DOHH2 (cell line): ENCODE results near the gene AQP11.
"Not testable (repeated sequence)": the region's sequence is repeated elsewhere in the genome, so short reads cannot be mapped to it uniquely, and the experiment has no call there.

ENCODE experiments used
- H3F3A ChIP-seq: fragments of 200-600 bp; sonication (generic), shearing (Covaris generic); 2 replicates; pipeline ENCODE4 v1.6.0; 2016; ENCODE audit warnings: antibody characterized with exemption, mild to moderate bottlenecking; ENCODE audit not compliant: control insufficient read depth, insufficient read depth
- H3K27ac ChIP-seq: fragments of 200-600 bp; sonication (generic); 2 replicates; pipeline ENCODE4 v1.5.1; 2014; ENCODE audit warnings: low read depth, mild to moderate bottlenecking, low read length, moderate library complexity
- H3K27me3 ChIP-seq: fragments of 200-600 bp; sonication (generic); 2 replicates; pipeline ENCODE4 v1.6.1; 2014; ENCODE audit warnings: mild to moderate bottlenecking, low read length, mixed read lengths; ENCODE audit not compliant: control insufficient read depth
- H3K36me3 ChIP-seq: fragments of 200-600 bp; sonication (generic); 2 replicates; pipeline ENCODE4 v1.6.1; 2014; ENCODE audit warnings: mild to moderate bottlenecking, low read length, moderate library complexity, mixed read lengths; ENCODE audit not compliant: control insufficient read depth
- H3K4me1 ChIP-seq: fragments of 200-600 bp; sonication (generic); 2 replicates; pipeline ENCODE4 v1.6.1; 2014; ENCODE audit warnings: mild to moderate bottlenecking, low read length, mixed read lengths; ENCODE audit not compliant: control insufficient read depth
- H3K4me2 ChIP-seq: fragments of 200-600 bp; sonication (generic); 2 replicates; pipeline ENCODE4 v1.6.0; 2014; ENCODE audit warnings: mild to moderate bottlenecking, low read length, moderate library complexity
- H3K4me3 ChIP-seq: fragments of 200-600 bp; sonication (generic); 2 replicates; pipeline ENCODE4 v1.5.1; 2014; ENCODE audit warnings: mild to moderate bottlenecking, low read length, mixed read lengths
- H3K79me2 ChIP-seq: fragments of 200-600 bp; sonication (generic); 2 replicates; pipeline ENCODE4 v1.6.1; 2014; ENCODE audit warnings: mild to moderate bottlenecking, low read length, mixed read lengths; ENCODE audit not compliant: control insufficient read depth
- H3K9me2 ChIP-seq: fragments of 200-600 bp; sonication (generic); replicated peaks from 2 replicates; pipeline ENCODE4 v1.6.1; 2014; ENCODE audit warnings: mild to moderate bottlenecking, low read length, mixed read lengths; ENCODE audit not compliant: control insufficient read depth
- H3K9me3 ChIP-seq: fragments of 200-600 bp; sonication (generic); 2 replicates; pipeline ENCODE4 v1.6.1; 2014; ENCODE audit warnings: antibody characterized with exemption, low read length, mixed read lengths; ENCODE audit not compliant: control insufficient read depth, insufficient read depth
- H4K20me1 ChIP-seq: fragments of 200-600 bp; sonication (generic); 2 replicates; pipeline ENCODE4 v1.6.0; 2014; ENCODE audit warnings: low read depth, mild to moderate bottlenecking, antibody characterized with exemption, low read length, moderate library complexity; ENCODE audit not compliant: control insufficient read depth, insufficient read depth
- CTCF ChIP-seq: fragments of 200-600 bp; sonication (generic); IDR thresholded peaks from one replicate; pipeline ENCODE4 v1.5.1; 2014; ENCODE audit warnings: antibody characterized with exemption, mild to moderate bottlenecking, low read depth, low read length; ENCODE audit not compliant: poor library complexity, severe bottlenecking
- EZH2phosphoT487 ChIP-seq: fragments of 200-600 bp; sonication (generic); IDR thresholded peaks from 2 replicates; pipeline ENCODE4 v1.6.1; 2017; ENCODE audit warnings: borderline replicate concordance, mild to moderate bottlenecking, antibody characterized with exemption, low read length, moderate library complexity, mixed read lengths

The AQP11 gene

DNA sequence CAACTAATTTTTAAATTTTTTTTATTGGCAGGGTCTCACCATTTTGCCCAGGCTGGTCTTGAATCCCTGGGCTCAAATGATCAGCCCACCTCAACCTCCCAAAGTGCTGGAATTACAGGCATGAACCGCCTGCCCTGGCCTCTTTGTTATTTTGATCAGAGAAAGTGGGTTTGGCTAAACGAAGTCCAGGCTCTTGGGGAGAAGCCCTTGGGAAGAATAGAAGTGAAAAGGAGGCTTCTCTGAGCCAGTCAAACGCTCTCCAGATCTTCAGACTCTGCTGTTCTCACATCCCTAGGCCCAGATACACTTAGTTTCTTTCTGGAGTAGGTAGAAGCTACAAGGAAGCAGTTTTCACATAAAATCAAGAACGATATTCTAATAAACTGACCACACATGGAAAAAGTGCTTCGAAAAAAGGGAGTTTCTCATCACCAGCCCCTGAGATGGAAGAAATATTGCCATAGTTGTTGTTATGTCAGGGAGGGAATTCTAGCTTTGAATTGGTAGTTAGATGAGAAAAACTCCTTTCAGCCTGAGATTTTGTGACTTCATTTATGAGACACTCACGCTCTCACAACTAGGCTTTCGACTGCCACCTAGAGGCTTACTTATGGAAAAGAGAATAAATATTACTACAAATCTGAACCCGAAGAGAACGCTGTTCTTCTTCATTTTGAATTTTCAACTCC, 41.7 kb upstream of the AQP11 start:
- no peak overlapping the region for H3K27ac ChIP-seq
- no peak for TF ChIP-seq EZH2phosphoT487
- TF ChIP-seq CTCF = peak; percentile 74

DNA sequence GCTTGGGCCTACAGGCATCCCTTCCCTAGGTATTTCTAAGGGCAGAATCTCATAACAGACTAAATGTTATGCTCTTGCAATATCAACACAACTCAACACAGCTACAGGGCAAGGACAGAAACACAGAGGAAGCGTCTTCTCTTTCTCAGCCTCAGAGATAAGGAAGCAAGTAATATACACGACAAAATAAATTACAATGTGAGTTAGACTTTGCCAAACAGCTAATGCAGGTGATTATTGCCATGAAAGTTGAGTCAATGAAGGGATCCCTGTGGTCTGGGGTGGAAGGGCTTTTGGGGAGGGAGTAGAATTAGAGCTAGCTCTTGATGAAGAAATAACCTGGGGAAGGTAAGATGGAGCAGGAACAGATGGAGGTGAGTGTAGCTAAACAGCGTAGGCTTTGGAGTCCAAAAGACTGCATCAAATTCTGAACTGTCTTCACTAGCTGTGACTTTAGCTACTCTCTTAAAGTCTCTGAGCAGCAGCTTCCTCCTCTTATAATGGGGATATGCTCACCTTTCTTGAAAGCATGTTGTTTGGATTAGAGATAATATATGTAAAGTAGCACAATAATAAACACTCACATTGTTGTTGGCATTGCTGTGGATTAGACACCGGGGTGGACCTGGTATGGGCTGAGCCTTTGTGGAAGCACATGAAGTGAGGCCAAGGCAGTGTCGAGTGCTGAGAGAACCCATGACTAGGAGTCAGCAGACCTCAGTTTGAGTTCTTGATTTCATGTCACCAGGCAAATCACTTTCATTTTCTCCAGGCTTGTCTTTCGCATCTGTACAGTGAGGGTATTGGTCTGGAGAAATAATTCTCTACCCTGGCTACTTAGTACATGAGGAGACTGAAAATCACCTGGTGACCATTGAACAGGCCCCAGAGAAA, 41.0 kb upstream of the AQP11 start:
- H3K27ac ChIP-seq = no peak overlapping the region
- H3K4me1 ChIP-seq = no peaks in the 10 kb centered on the region
- H3K9me3 ChIP-seq = no peaks in the 10 kb centered on the region
- no peaks in the 10 kb centered on the region for H3F3A ChIP-seq
- no peak for TF ChIP-seq EZH2phosphoT487
- TF ChIP-seq CTCF = no peak
- H3K79me2 ChIP-seq = no peaks in the 10 kb centered on the region
- no peaks in the 10 kb centered on the region for H3K36me3 ChIP-seq
- no peak overlapping the region for H3K4me2 ChIP-seq
- no peaks in the 10 kb centered on the region for H4K20me1 ChIP-seq
- H3K27me3 ChIP-seq = no peaks in the 10 kb centered on the region
- H3K4me3 ChIP-seq = no peak overlapping the region
- H3K9me2 ChIP-seq = no peaks in the 10 kb centered on the region

More for the DNA sequence above, 41.7 kb upstream of the AQP11 start:
- H3K4me1 ChIP-seq = no peaks in the 10 kb centered on the region
- no peaks in the 10 kb centered on the region for H3K79me2 ChIP-seq
- no peak overlapping the region for H3K4me3 ChIP-seq
- no peaks in the 10 kb centered on the region for H3F3A ChIP-seq
- no peaks in the 10 kb centered on the region for H3K36me3 ChIP-seq
- H4K20me1 ChIP-seq = no peaks in the 10 kb centered on the region
- no peak overlapping the region for H3K4me2 ChIP-seq
- no peaks in the 10 kb centered on the region for H3K9me3 ChIP-seq
- H3K9me2 ChIP-seq = no peaks in the 10 kb centered on the region
- no peaks in the 10 kb centered on the region for H3K27me3 ChIP-seq

DNA sequence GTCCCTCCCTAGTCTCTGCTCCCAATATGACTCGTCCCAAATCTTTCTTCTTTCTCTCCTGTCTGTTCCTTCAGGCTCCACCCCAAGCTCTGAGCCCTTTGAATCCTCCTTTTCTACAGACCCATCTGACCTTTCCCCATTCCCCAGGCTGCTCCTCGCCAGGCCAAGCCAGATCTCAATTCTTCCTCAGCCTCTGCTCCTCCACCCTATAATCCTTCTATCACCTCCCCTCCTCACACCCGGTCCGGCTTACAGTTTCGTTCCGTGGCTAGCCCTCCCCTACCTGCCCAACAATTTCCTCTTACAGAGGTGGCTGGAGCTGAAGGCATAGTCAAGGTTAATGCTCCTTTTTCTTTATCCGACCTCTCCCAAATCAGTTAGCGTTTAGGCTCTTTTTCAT, 38.3 kb upstream of the AQP11 start:
- H3K4me2 ChIP-seq, H3K27me3 ChIP-seq, H3K4me1 ChIP-seq, H4K20me1 ChIP-seq, H3K36me3 ChIP-seq, H3K9me3 ChIP-seq, H3K27ac ChIP-seq, H3K4me3 ChIP-seq, H3K9me2 ChIP-seq, H3K79me2 ChIP-seq, H3F3A ChIP-seq: not testable (repeated sequence)

DNA sequence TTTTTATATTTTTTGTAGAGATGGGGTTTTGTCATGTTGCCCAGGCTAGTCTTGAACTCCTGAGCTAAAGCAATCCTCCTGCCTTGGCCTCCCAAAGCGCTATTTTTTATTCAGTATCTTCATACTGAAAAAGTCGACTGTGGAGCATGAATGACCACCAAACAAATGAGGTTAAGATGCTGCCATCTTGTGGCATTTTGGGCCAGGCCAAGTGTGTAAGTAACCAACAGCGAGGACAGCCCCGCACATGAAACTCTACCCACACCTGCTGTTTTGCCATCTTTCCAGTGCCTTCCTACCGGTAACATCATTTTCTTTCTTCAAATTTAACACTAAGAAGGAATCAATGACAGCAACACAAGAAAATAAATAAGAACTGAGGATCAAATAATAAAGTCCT, 32.2 kb upstream of the AQP11 start:
- no peak overlapping the region for H3K4me3 ChIP-seq
- no peaks in the 10 kb centered on the region; the same call in 1 of the 2 replicates for H3K9me3 ChIP-seq
- H3K27me3 ChIP-seq = no peaks in the 10 kb centered on the region
- no peaks in the 10 kb centered on the region for H3K36me3 ChIP-seq
- TF ChIP-seq CTCF (no peak), EZH2phosphoT487 (no peak)
- H3F3A ChIP-seq = no peaks in the 10 kb centered on the region
- no peaks in the 10 kb centered on the region for H3K4me1 ChIP-seq
- no peak overlapping the region for H3K27ac ChIP-seq
- no peaks in the 10 kb centered on the region for H3K9me2 ChIP-seq
- no peaks in the 10 kb centered on the region for H4K20me1 ChIP-seq
- no peak overlapping the region for H3K4me2 ChIP-seq
- no peaks in the 10 kb centered on the region for H3K79me2 ChIP-seq
